Measurements from ENCODE around the gene MPO.

- TF ChIP-seq CTCF (conservative IDR thresholded peaks at IDR 0.05; ENCODE audit: low read length): no peak
- no peak for TF ChIP-seq EZH2phosphoT487 (IDR thresholded peaks at IDR 0.05; ENCODE audit: borderline replicate concordance, low read depth, low read length)
These were observed 2.7 kb downstream of the MPO start for GRCh38 chr17:58277802-58278595.
